Measurements from ENCODE around the gene IPO13. TPM values are rescaled to one million over a fixed set of nuclear protein-coding genes. Genes with fewer than 3 reads are reported as not detected.

Gene IPO13
- total and polyA plus RNA-seq, 2 donors from 2014 or later = 33.8 to 56.1 TPM

DNA sequence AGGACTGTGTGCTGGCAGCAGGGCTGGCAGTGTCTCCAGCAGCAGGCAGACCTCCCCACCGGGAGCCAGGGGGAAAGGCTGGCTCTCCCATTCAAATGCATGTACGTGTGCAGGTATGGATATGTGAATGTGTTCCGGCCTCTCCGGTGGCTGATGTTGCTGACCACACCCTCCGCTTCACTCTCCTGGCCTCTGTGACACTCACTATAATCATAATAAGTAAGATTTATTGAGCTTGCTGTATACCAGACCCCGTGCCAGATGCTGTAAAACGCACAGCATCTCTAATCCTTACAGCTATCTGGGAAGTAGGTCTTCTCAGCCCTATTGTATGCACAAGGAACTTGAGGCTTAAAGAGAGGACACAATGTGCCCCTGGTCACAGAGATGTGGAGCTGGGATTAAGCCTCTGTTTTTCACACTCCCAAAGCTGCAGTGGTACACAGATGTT lies 33.7 kb upstream of the IPO13 start:
- no peaks in the 10 kb centered on the region for H3K9me3 ChIP-seq (ENCODE audit: control insufficient read depth in 2 of 3, insufficient read depth in 1 of 3, low read length in 3 of 3)
- H3K4me3 ChIP-seq (ENCODE audit: low read length in 3 of 3) = no peak overlapping the region
- H3K9ac ChIP-seq (ENCODE audit: low read length in 3 of 3) = no peak overlapping the region
- H3K4me1 ChIP-seq (ENCODE audit: control insufficient read depth in 2 of 3, insufficient read depth in 2 of 3, low read depth in 1 of 3, low read length in 3 of 3) = no peaks in the 10 kb centered on the region
- DNase-seq = no peak
- no peak for FAIRE-seq
- H3K36me3 ChIP-seq (ENCODE audit: control insufficient read depth in 2 of 3, insufficient read depth in 3 of 3, low read length in 3 of 3) = no peaks in the 10 kb centered on the region
- no peak overlapping the region for H3K27ac ChIP-seq (ENCODE audit: low read depth in 2 of 2, low read length in 2 of 2)
- intact Hi-C loops (cut with DNase I) = no loop called here
- TF ChIP-seq, protein P1, sequence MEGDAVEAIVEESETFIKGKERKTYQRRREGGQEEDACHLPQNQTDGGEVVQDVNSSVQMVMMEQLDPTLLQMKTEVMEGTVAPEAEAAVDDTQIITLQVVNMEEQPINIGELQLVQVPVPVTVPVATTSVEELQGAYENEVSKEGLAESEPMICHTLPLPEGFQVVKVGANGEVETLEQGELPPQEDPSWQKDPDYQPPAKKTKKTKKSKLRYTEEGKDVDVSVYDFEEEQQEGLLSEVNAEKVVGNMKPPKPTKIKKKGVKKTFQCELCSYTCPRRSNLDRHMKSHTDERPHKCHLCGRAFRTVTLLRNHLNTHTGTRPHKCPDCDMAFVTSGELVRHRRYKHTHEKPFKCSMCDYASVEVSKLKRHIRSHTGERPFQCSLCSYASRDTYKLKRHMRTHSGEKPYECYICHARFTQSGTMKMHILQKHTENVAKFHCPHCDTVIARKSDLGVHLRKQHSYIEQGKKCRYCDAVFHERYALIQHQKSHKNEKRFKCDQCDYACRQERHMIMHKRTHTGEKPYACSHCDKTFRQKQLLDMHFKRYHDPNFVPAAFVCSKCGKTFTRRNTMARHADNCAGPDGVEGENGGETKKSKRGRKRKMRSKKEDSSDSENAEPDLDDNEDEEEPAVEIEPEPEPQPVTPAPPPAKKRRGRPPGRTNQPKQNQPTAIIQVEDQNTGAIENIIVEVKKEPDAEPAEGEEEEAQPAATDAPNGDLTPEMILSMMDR (IDR thresholded peaks at IDR 0.05; ENCODE audit: borderline replicate concordance, extremely low read depth, insufficient read depth) = no peak
- no peaks in the 10 kb centered on the region for H3K27me3 ChIP-seq (ENCODE audit: control insufficient read depth, insufficient read depth, low read length)

DNA sequence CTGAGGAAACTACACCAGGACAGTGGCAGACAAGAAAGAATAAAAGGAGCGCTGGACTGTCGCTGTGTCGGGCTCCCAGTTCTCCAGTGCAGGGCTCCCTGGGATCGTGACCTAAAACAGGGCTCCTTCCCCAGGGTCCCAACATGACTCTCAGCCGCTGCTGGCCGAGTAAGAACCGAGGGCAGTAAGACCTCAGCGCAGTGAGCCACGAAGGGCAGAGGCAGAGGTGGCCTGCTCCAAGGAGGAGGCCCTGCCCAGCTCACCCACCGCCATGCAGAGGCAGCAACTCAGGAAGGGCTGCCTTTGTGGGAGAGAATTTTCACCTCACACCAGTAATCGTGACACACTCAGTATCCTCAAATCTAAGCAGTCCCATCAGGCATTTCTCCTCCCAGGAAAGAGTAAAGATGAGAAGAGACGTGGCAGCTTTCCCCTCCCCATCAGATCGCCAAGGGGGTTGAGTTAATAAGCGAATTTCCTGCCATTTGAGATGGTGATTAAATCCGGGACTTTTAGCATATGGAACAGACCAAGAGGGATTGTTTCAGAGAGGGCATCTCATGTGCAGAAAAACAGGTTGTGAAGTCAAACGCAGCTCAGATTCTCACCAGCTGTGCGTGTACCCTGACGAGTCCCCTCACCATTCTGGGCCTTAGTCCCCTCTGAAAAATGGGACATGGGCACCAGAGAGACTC lies 32.9 kb upstream of the IPO13 start:
- H3K36me3 ChIP-seq (ENCODE audit: control insufficient read depth in 2 of 3, insufficient read depth in 3 of 3, low read length in 3 of 3) = no peaks in the 10 kb centered on the region
- no peak overlapping the region for H3K27ac ChIP-seq (ENCODE audit: low read depth in 2 of 2, low read length in 2 of 2)
- no peaks in the 10 kb centered on the region for H3K4me1 ChIP-seq (ENCODE audit: control insufficient read depth in 2 of 3, insufficient read depth in 2 of 3, low read depth in 1 of 3, low read length in 3 of 3)
- no peak overlapping the region for H3K9ac ChIP-seq (ENCODE audit: low read length in 3 of 3)
- TF ChIP-seq, protein P1 (IDR thresholded peaks at IDR 0.05; ENCODE audit: borderline replicate concordance, extremely low read depth, insufficient read depth) = no peak
- H3K4me3 ChIP-seq (ENCODE audit: low read length in 3 of 3) = no peak overlapping the region
- no peaks in the 10 kb centered on the region for H3K9me3 ChIP-seq (ENCODE audit: control insufficient read depth in 2 of 3, insufficient read depth in 1 of 3, low read length in 3 of 3)
- H3K27me3 ChIP-seq (ENCODE audit: control insufficient read depth, insufficient read depth, low read length) = no peaks in the 10 kb centered on the region
- no peak for DNase-seq
- intact Hi-C loops (cut with DNase I) = no loop called here
- no peak for FAIRE-seq

DNA sequence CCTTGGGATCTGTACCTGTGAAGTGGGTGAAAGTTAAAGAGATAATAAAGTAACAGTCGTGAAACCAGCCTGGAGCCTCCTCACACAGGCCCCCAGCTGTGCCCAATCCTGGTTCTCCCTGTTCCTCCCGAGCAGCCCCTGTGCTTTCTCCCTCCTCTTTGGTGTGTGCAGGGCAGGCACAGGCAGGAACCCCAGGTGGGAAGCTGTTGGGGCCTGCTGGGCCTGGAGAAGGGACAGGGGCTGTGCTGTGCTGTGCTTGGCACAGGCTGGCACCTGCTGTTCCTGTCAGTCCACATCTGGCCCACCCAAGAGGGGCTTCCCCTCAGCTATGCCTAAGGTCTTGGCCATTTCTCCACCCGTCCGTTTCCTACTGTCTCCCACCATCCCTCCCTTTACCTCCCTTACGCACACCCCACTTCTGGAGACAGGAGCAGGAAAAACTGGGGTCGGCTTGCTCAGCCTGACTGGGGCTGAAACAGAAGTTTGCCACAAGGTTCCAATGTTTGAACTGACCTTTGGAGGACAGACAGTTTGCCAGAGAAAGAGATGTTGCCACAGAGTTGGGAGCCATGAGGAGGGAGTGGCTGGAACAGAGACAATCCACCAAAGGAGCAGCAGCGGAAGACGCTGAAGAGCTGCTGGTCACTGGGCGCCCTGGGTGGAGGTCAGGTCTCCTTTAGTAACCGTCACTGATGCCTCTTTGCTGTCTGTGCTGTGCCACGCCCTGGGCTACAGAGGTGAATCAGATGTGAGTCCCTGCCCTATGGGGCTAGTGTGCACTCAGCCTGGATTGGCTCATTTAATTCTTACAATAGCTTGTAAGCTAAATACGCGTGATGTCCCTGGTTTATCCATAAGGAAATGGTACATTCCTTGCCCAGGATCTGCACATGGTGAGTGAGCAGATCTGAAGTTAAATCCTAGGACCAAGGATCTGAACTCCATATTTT lies 31.9 kb upstream of the IPO13 start:
- TF ChIP-seq, protein P1 (IDR thresholded peaks at IDR 0.05; ENCODE audit: borderline replicate concordance, extremely low read depth, insufficient read depth) = no peak
- Histone ChIP-seq H3K36me3 (ENCODE audit: control insufficient read depth in 2 of 3, insufficient read depth in 3 of 3, low read length in 3 of 3) (no peaks in the 10 kb centered on the region), H3K27me3 (ENCODE audit: control insufficient read depth, insufficient read depth, low read length) (no peaks in the 10 kb centered on the region), H3K4me3 (ENCODE audit: low read length in 3 of 3) (no peak overlapping the region), H3K9ac (ENCODE audit: low read length in 3 of 3) (no peak overlapping the region), H3K4me1 (ENCODE audit: control insufficient read depth in 2 of 3, insufficient read depth in 2 of 3, low read depth in 1 of 3, low read length in 3 of 3) (no peaks in the 10 kb centered on the region), H3K9me3 (ENCODE audit: control insufficient read depth in 2 of 3, insufficient read depth in 1 of 3, low read length in 3 of 3) (no peaks in the 10 kb centered on the region), H3K27ac (ENCODE audit: low read depth in 2 of 2, low read length in 2 of 2) (no peak overlapping the region)
- no peak for FAIRE-seq
- no peak for DNase-seq
- intact Hi-C loops (cut with DNase I) = no loop called here

All from kidney (tissue), 14 donors.